Endothelial cell of hepatic sinusoid (primary cell): ENCODE results near the gene PPEF2.
"Not testable (repeated sequence)": the region's sequence is repeated elsewhere in the genome, so short reads cannot be mapped to it uniquely, and the experiment has no call there.

Source experiments
- in situ Hi-C: cut with HindIII; loops from 2 replicates; pipeline ENCODE4 v1.10.0; 2017; ENCODE audit warnings: low sequenced_read_pairs

The PPEF2 gene

DNA sequence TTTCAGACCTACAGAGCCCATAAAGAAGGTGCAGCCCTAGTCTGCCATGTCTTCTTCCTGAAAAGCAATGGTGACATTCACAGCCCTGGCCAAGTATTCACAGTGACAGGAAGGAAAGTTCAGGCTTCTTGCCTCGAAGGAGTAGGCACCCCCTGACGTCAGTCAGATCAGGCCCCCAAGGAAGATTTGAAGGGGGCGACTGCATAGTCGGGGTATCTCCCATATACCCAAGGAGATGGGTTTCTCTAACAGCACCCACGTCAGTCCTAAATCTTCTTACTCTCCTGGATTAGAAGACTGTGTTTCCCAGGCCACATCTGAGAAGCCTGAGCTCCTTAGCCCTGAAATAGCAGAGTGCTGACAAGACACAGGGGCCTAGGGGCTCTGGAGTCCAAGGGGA is at the start of gene PPEF2:
PPEF2 (minus strand) TSS at position 101 of the 400 bp plus-strand sequence. CDS start 6,127 bp downstream, outside the sequence.
- in situ Hi-C loops: no loop called here

- in situ Hi-C loops: no loop called here
Observed at GRCh38 chr4:75950213-75950815, 48.1 kb upstream of the PPEF2 start.

DNA sequence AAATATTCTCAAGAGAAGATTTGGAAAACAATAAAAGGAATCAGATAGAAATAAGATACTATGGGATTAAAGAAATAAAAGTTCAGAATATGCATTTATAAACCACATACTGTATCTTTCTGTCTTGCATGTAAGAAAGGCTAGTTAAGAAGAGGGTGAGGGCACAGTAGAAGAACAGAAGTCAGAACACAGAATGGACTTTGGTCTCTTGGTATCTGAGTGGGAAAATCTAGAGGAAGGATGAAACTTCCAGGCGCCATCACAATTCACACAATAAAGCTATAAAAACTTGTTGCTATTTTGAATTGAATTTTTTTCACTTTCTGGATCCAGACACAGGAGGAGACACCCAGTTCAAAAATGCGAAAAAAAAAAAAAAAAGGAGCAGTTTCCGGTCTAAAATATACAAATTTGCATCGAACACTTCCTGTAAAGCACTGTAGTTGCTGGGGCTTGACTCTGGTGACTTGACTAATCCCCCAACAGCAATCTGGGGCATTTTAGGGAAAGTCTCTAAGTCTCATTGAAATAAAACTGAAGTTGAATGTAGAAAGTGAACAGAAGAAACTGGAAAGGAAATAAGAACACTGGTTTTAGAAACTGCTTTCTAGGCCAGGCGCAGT is 46.7 kb upstream of the PPEF2 start:
- in situ Hi-C loops: loop anchor here (5.0 kb wide), 1 partner anchor 43 kb away; the partner anchor contains the start of gene SDAD1

DNA sequence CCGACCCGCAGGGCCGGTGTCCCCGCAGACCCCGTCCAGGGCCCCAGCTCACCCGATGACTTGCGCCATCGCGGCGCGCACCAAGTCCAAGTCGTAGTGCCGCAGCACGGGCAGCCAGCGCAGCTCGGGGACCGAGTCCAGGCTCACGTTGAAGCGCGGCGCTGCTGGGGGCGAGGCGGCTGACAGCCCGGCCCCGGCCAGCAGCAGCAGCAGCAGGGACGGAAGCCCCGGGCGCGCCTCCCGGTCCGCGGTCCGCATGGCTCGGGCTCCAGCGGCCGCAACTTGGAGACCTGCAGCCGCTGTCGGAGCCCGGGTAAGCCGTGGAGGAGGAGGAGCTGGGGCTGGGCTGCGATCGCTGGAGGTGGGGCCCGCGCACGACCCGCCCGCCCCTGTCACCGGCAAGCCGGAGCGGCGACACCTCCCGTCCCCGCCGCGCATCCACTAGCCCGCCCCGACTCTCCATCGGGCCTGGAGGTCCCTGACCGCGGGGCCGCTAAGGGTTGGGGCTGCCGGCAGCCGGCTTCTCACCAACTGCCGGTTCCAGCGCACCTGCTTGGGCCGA is 38.5 kb upstream of the PPEF2 start, which contains the start of gene NAAA:
NAAA (minus strand) TSS at position 322 of the 562 bp plus-strand sequence; CDS start at position 258, 64 bp downstream.
- in situ Hi-C loops: no loop called here

DNA sequence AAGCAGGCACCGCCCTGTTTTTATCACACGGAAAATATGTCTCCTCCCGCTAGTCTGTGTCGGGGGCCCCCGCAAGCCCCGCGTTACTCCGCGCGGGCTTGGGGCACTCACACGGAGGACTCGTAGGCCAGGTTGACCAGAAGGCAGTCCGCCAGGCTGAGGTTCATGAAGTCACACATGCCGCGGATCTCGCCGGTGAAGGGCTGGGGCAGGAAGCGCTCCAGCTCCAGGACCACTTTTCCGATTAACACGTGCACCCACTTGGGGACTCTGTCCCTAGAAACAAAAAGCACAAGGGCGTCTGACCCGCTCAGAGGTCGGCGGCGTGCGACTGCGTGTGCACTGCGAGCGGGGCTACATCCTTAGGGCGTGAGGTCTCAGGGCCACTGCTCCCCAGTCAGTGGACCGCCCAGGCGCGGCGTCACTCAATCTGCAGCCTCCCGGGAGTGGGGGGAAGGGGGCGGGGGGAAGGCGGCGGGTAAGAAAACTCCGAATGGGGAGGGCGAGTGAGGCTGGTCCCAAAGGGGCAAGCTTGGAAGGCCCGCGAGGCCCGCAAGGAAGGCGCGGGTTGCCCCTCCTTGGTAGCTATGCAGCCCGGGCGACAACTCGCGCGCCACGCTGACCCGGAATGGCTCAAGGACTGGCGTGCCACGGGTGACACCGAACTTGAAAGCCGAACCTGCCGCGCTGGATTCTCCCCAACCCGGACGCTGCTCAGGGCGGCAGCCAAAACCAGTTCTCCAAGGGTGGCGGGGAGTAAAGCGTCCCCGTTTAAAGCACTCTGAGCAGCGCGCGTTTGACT is 37.8 kb upstream of the PPEF2 start:
- in situ Hi-C loops: no loop called here

DNA sequence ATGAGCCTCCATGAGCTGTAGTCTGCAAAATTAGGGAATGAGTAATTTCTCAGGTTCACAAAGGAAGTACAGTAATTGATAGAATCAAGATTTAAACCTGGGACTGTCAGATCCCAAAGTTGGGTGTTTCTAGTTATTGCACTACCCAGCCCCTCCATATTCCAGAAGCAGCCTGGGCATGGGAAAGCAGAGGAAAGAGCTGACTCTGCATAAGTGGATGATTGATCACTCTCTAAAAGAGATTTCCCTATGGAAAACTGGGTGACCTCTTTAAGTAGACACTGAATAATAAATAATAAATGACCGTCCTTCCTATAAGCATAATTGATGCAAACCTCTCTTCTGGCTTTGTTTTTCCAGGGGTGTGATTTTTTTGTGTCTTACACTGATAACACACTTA is 33.4 kb upstream of the PPEF2 start:
- in situ Hi-C loops: no loop called here

DNA sequence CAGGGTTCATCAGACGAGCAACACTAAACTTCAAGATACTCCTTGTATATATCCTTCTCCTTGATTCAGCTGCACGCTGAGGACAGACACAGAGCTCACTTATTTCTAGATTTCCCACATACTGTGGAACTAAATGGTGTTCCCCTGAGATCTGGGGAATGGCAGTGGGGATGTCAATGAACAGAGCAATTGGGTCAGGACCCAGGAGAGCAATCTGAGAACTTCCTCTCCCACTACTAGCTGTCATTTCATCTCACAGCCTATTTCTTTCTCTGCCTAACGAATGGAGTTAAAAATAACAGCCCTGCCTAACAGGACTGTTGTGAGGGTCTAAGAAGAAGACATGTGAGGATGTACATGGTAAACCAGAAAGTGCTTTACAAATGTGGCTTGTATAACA is 27.9 kb upstream of the PPEF2 start:
- in situ Hi-C loops: no loop called here

- in situ Hi-C loops: not testable (repeated sequence)
Observed at GRCh38 chr4:75924916-75925315, 22.7 kb upstream of the PPEF2 start.

DNA sequence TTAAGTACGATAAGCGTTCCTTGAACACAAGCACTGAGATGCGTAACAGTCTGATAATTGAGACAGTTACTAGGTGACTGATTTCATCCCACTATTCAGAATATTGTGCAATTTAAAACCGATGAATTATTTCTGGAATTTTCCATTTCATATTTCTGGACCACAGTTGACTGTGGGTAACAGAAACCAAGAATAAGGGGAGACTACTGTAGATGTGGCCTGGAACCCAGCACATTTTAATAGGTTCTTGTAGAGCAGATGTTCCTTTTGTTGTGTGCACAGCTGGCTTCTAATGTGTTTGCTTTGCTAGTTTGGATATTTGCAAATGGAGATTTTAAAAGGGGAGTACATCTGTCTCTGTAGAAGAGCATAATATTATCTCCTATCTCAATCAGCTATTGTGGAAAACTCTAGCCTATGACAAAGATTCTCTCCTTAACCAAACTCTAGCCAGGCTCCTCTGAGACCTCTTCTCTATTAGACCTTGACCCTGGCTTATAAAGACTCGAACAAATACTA is 22.1 kb upstream of the PPEF2 start:
- in situ Hi-C loops: no loop called here

GRCh38 chr4:75922588-75922987 is 20.3 kb upstream of the PPEF2 start:
- in situ Hi-C loops: no loop called here

DNA sequence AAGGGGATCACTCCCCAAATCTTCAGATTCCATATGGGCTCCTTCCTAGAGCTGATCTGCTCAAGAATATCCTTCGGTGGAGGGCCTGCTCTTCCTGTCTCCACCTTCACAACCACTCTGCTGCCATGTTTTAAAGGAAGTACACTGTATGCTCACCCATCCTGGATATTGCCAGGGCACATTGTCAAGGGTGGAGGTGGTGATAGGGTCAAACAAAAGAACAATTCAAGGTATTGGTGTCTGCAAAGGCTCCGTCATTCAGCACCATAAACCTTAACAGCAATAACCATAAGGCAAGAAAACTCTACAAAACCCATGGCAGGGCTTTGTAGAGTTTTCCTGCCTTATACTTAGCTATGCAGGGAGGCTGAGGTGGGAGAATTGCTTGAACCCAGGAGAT is 19.7 kb upstream of the PPEF2 start:
- in situ Hi-C loops: no loop called here

DNA sequence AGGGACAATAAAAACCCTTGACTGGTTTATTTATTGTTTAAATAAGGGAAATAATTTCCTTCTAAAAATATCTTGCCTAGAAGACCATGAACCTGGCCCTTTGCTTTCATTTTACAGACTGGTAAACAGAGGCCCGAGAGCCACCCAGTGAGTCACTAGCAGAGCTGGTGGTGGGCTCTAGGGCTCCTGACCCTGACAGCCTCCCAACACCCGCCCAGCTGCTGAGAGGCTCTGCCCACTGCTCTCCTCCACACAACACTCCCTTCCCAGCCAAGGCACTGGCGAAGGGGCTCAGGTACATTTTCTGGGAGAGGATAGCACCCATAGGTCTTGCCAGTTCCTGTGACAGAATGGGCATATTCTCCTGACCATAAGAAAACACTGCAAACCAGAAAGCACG is 18.1 kb upstream of the PPEF2 start:
- in situ Hi-C loops: no loop called here

GRCh38 chr4:75919920-75920319 is 17.7 kb upstream of the PPEF2 start:
- in situ Hi-C loops: no loop called here

GRCh38 chr4:75916091-75916661 is 13.9 kb upstream of the PPEF2 start:
- in situ Hi-C loops: no loop called here

DNA sequence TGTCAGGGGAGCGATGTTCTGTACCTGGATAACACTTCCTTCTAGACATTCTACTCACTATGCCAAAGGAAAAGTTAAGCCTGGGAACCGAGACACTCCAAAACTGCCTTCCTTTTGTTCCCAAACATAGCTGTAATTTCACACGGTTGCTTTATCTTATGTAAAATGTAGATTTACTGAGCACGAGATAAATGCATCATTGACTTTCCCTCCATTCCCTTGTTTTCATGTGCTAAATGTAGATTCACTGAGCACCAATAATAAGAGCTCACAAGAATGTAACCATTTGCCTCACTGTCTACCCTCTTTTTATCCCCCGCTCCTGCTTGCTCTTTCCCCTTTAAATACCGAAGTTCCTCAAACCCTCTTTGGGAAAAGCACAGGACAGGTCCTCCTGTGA is 10.7 kb upstream of the PPEF2 start:
- in situ Hi-C loops: no loop called here

DNA sequence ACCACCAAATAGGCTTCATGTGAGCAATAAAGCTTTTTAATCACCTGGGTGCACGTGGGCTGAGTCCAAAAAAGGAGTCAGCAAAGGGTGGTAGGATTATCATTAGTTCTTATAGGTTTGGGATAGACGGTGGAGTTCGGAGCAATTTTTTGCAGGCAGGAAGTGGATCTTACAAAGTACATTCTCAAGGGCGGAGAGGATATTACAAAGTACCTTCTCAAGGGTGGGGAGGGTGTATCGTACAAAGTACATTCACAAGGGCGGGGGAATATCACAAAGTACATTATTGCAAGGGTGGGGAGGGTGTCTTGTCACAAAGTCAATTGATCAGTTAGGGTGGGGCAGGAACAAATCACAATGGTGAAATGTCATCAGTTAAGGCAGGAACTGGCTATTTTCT is 8.6 kb upstream of the PPEF2 start:
- in situ Hi-C loops: not testable (repeated sequence)

DNA sequence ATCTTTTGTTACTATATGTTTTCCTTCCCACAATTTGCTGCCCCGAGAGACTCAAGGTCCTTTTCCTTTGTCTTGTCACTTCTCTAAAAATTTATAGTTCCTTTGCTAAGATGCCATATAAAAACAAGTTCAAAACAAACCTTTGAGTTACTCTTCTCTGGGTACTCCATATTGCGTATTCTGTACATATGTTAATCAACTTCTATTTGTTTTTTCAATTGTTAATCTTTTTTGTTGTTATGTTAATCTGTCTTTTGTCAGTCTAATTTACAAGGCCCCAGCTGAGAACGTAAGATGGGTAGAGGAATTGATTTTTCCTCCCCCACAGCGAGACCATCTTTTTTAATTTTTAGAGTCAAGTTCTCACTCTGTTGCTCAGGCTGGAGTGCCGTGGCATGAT is 7.2 kb upstream of the PPEF2 start:
- in situ Hi-C loops: no loop called here

DNA sequence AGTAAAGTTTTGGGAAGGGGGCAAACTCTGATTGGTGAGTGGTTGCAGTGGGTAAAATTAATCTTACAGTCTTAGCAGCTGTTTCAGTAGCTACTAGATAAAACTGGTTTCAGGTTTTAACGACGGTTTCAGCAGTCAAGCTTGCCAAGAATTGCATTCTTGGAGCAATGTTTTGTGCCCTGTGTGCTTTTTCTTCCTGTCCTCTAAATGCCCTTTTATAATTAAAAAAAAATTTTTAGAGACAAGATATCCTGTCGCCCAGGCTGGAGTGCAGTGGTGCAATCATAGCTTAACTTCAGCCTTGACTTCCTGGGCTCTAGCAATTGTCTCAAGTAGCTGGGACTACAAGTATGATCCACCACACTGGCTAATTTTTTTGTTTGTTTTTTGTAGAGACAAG is 6.3 kb upstream of the PPEF2 start:
- in situ Hi-C loops: no loop called here

- in situ Hi-C loops: no loop called here
Observed at GRCh38 chr4:75907966-75908365, 5.7 kb upstream of the PPEF2 start.

DNA sequence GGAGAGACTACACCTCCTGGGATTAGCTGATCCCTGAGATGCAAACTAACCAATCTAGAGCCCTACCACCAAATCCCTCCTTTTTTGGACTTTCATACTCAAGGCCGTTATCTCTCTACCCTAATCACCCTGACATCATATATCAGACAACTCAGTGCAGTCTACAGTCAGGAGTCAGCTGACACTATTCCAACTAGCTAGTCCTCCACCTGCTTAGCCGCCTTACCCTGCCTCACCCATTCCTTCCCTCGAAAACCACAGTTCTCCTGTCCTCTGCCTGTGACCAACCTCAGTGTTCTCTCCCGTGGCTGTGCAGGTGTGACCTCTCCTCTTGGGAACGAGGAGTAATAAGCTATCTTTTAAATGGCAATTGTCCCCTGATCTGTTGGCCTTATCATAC is 1.8 kb upstream of the PPEF2 start:
- in situ Hi-C loops: no loop called here

GRCh38 chr4:75898536-75898935 is 3.7 kb downstream of the PPEF2 start:
- in situ Hi-C loops: no loop called here
